HG03442 (cell line): ENCODE measurements around the gene STARD3.

ENCODE experiments used
- ATAC-seq: cut with Tn5 transposase; IDR thresholded peaks from one replicate; pipeline ENCODE4 v1.9.1; 2021; ENCODE audit warnings: mild to moderate bottlenecking, moderate library complexity; ENCODE audit not compliant: unreplicated experiment

Gene STARD3

GRCh38 chr17:39634384-39634871 is 2.5 kb upstream of the STARD3 start:
- ATAC-seq: no peak

GRCh38 chr17:39635614-39636176 is 1.2 kb upstream of the STARD3 start:
- no peak for ATAC-seq

GRCh38 chr17:39636587-39636926 is 387 bp upstream of the STARD3 start:
- no peak for ATAC-seq

GRCh38 chr17:39638317-39638716 is 1.4 kb downstream of the STARD3 start:
- no peak for ATAC-seq

GRCh38 chr17:39639043-39639442 is 2.1 kb downstream of the STARD3 start:
- no peak for ATAC-seq

GRCh38 chr17:39639566-39640458 is 2.9 kb downstream of the STARD3 start:
- ATAC-seq: no peak

- ATAC-seq: no peak
These were observed 3.7 kb downstream of the STARD3 start for GRCh38 chr17:39640591-39641031.

GRCh38 chr17:39641097-39641496 is 4.2 kb downstream of the STARD3 start:
- no peak for ATAC-seq

GRCh38 chr17:39641883-39642282 is 4.9 kb downstream of the STARD3 start:
- no peak for ATAC-seq

- no peak for ATAC-seq
These were observed 5.5 kb downstream of the STARD3 start for GRCh38 chr17:39642291-39643074.

GRCh38 chr17:39643271-39643670 is 6.3 kb downstream of the STARD3 start:
- ATAC-seq: no peak

GRCh38 chr17:39647256-39647655 is 10.3 kb downstream of the STARD3 start:
- no peak for ATAC-seq

- no peak for ATAC-seq
These were observed 11.8 kb downstream of the STARD3 start for GRCh38 chr17:39648616-39649366.

GRCh38 chr17:39650121-39650579 is 13.2 kb downstream of the STARD3 start:
- ATAC-seq: no peak

GRCh38 chr17:39651923-39652586 is 15.1 kb downstream of the STARD3 start:
- ATAC-seq: no peak

- ATAC-seq: no peak
These were observed 15.8 kb downstream of the STARD3 start for GRCh38 chr17:39652587-39653315.

- ATAC-seq: no peak
These were observed 16.3 kb downstream of the STARD3 start for GRCh38 chr17:39653316-39653661.

GRCh38 chr17:39653662-39654331 is 16.9 kb downstream of the STARD3 start:
- ATAC-seq: no peak

- ATAC-seq: no peak
These were observed 18.2 kb downstream of the STARD3 start for GRCh38 chr17:39655105-39655504.
